HG02943 (cell line): ENCODE results near the gene MBD6.

Experiments used
- ATAC-seq: cut with Tn5 transposase; IDR thresholded peaks from one replicate; pipeline ENCODE4 v1.9.1; 2021; ENCODE audit warnings: mild to moderate bottlenecking, low read depth, moderate library complexity; ENCODE audit not compliant: unreplicated experiment

MBD6 gene, protein sequence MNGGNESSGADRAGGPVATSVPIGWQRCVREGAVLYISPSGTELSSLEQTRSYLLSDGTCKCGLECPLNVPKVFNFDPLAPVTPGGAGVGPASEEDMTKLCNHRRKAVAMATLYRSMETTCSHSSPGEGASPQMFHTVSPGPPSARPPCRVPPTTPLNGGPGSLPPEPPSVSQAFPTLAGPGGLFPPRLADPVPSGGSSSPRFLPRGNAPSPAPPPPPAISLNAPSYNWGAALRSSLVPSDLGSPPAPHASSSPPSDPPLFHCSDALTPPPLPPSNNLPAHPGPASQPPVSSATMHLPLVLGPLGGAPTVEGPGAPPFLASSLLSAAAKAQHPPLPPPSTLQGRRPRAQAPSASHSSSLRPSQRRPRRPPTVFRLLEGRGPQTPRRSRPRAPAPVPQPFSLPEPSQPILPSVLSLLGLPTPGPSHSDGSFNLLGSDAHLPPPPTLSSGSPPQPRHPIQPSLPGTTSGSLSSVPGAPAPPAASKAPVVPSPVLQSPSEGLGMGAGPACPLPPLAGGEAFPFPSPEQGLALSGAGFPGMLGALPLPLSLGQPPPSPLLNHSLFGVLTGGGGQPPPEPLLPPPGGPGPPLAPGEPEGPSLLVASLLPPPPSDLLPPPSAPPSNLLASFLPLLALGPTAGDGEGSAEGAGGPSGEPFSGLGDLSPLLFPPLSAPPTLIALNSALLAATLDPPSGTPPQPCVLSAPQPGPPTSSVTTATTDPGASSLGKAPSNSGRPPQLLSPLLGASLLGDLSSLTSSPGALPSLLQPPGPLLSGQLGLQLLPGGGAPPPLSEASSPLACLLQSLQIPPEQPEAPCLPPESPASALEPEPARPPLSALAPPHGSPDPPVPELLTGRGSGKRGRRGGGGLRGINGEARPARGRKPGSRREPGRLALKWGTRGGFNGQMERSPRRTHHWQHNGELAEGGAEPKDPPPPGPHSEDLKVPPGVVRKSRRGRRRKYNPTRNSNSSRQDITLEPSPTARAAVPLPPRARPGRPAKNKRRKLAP

DNA sequence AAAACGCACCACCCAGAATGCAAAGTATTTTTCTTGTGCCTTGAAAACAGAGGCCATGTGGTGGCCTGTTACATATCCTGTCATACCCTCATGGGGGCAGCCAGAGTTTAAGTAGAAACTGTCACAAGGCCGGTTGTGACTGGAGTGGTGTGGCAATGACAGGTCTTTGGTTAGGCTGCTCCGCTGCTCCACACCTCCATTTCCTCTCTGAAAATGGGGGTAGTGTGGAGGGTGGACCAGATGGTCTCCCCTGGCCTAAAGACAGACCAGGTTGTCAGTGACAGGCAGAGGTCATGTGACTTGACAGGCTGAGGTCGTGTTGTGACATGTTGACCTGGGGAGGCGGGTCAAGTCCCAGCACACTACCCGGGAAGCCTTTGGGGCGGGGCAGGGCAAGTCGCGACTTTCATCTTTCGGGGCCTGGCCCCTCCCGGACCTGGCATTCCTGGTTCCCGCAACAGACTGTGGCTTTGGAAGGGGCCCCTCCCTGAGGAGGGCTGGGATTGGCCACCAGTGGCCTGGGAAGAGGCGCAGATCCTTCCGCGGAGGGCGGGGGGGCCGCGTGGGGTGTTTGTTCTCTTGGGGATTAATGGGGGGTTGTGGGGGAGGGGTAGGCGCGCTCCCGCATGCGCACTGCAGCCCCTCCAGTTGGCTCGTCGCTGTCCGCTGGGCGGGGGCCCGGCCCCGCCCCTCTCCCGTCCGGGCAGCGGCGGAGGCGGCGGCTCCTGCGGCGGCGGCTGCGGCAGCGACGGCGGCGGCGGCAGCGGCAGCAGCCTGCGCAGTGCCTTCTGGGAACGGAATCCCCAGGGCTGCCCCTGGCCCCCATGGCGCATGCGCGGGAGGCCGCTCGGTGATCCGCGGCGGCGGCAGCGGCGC is at the start of gene MBD6:
Gene MBD6 (plus strand): TSS at position 814 of the 876 bp plus-strand sequence. CDS start 1,480 bp downstream, outside the sequence.
- peak; percentile 35 for ATAC-seq

DNA sequence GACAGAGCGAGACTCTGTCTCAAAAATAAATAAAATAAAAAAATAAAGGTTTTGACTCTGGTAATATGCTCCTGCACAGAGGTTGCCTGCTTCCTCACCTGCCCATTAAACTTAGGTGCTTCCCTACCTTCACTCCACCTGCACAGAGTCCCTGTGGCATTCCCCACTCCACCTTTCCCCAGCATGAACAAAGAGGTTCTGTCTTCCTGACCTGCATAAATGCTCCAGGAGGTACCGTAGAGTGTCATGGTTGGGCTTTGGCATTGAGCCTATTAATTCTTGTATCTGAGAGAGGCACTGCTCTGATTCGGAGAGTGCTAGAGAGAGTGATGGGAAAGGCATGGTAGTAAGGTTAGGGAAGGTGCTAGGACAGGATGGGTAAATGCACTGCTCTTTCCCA is 49.2 kb upstream of the MBD6 start:
- ATAC-seq = no peak

DNA sequence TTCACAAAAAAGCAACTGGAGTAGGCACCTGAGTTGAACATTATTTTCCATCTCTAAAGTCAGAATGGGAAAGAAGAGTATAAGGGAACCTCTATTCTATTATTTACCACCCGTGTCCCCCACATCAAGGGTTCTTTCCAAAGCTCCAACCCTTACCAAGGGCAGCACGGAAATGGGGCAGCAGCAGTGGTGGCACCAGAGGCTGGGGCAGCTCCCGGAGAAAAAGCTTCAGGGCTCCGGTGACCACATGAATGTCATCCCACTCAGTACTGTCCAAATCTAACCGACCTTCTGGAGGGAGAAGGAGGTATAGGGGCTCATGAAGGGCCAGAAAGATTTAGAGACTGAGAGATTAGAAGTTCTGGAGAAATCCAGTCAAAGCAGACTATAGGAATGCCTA is 48.7 kb upstream of the MBD6 start:
- no peak for ATAC-seq

DNA sequence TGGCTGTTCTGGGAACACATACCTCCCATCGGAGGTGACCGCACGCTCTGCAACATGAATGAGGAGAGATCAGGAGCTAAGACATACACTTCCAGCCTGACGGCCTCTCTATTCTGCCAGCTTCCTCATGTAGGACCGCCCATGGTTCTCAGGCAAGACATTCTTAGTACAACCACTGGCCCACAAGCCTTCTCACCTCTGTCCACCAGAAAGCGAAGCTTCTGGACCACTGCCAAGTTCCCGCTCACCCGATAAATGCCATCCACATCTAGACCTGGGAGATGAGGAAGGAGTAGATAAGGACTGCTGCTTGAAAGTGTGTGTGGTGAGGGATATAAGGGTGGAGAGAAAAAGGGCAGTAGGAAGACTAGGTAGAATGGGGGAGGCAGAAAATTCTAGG is 48.2 kb upstream of the MBD6 start:
- ATAC-seq = no peak

DNA sequence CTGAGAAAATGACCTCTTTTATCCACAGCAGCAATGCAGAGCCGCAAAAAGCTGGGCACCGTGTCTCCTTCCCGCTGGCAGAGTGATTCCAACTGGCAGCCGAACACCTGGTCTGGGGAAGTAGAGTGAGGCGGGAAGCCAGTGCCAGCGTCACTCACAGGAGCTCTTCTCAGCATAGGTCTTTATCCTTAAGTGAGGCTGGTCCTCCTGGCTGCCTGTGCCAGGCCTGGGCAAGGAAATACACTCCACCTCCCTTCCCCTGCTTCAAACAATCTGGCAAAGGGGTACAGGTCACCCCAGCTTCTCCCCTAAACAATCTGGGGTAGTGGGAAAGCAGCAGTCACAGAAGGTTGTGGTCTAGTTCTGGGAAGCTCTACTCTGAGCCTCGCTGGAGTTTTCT is 47.8 kb upstream of the MBD6 start:
- no peak for ATAC-seq

DNA sequence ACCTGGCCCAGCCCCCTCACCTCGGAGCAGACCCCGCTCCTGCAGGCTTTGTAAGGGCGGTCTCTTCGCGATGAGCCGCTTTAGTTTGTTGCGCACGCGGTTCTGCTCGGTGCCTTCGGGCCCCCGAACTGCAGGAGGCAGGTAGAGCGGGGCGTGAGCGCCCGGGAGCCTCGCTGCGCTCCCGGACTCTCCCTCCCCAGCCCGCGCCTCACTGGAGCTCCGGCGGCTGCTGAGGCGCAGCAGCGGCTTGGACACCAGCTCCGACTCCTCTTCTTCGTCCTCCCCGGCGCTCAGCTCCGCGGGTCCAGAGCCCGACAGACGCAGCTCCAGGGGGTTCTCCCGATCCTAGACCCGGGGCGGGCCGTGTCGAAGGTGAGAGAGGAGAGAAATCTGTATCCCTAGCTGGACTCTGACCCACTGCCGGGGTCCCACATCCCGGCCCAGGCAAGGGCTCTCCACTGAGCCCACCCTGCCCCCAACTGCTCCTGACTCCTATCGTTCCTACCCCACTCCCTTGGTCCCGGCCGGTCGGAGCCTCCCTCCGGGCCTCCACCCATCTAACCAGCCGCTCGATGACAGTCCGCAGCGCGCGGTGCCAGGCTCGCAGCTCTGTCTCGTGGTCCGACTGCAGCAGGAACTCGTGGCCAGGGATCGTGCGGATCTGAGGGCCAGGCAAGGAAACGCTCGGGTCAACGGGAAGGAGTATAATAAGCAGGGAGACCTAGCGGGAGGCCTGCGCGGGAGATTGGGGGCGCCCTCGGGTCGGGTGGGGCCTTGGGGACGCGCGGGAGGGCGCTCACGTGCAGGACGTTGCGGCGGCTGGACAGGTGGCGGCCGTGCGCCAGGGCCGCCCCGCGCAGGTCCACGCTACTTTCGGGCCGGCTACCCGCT is 47.1 kb upstream of the MBD6 start:
- ATAC-seq = no peak

DNA sequence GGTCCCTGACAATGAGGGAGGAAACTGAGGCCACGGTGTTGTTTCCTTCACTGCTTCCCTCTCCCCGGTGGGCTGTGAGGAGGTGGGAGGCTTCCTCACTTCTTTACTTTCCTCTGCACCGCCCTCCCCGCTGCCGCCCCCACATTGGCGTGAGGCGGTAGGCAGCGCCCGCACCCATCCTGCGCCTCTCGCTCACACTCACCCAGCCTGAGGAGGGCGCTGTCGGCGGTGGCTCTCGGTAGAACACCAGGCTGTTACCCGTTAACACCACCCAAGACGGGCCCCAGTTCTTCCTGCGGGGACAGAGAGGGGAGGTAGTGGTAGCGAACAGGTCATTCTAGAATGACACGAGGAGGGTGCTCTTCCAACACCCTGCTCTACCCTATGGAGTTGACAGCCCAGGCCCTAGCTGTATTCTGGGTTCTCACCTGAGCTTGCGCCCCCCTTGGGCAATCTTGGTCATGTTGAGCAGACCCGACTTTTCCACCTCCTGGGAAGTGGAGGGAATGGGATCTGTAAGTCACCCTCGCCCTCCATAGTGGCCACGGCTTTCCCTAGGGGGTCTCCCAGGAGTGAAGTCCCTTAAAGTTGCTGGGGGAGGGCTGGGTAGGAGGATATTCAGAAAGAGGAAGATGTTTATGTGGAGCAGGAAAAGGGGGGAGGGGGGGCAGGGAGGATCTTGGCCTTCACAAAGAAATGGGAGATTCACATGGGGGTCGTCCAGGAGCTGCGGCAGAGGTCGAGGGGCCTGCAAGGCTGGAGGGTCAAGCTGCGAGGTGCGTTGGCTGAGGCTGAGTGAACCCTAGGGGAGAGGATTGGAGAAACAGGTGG is 46.2 kb upstream of the MBD6 start:
- no peak for ATAC-seq

DNA sequence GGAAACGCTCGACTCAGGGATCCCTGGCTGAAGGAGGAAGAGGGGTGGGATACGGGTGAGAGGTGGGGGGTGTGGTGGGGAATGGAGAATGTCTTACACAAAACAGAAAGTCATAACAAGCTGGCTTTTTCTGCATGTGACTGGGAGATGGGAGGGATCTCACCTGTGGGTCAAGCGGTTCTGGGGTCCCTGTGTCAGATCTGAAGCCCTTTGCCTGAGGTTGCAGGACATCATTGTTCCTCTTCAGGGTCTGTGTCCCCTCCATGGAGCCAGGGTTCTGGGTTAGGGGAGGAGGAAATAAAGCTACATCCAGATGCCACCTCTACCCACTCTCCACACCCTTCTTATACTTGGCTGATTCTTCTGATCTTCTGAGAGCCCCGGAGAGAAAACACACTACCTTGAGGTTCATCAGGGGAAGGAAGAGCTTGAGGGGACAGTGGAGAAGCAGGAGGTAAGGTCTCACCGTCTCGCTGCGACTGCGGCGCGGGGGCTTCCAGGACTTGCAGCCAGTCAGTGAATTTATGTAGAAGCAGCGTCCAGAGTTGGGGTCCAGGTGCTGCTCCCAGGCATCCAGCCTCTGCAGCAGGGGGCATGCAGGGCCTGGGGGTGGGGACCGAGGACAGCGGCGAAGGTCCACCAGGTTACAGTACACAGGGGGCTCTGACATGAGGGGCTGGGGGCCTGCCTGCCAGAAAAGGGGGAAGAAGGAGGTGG is 45.5 kb upstream of the MBD6 start:
- no peak for ATAC-seq

DNA sequence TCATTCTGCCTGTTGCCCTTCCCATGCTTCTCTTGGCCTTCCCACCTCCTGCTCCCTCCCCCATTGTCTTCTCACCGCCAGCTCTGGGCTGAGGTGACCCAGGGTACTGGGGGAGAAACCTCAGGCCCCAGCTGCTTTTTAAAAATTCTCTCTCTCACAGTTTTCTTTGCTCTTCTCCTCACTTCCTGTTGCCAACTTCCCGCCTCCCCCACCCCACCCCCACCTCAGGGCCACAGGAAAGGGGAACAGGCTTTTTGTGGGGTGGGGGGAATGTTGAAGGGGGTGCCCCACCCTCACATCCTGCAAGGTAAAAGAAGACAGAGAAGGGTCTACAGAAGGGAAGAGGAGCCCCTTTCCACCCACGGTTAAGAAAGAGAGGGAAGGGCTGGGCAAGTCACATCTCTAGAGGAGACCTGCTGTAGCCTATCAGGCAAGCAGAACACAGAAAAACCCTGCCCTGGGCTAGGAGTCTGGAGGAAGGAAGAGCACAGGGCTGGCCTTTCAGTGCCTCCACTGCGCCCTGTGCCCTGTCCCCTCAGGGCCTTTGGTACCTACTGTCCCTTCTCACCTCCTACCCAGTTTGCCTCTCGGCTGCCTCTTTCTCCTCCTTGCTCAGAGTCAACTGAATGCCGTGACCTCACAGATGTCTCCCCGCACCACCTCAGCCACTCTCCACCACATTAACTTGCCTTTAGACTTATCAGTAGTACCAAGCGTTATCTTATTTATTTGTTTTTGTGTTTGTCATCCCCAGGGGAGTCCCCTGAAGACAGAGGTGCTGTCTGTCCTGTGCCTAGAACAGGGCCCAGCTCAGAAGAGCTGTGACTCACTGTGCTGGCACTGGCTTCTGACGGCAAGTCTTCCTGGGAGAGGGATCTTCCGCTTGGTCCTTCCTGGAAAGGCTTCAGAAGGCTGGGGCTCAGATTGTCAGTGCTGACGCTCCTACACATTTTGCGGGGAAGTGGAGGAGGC is 44.6 kb upstream of the MBD6 start:
- no peak for ATAC-seq

DNA sequence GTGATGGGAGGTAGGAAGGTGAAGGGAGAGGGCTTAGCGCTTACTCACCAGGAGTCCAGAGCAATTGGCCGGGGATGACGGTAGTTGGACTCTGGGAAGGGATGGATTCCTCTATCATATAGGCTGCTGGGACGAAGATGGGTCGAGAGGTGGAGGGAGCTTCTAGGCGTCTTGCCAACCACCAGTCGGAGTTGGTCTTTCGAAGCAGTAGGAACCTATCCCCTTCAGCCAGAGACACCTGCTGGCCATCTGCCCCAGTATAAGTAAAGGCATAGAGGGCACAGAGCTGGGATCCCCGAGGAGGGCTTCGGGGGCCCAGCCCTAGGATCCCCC is 43.6 kb upstream of the MBD6 start:
- no peak for ATAC-seq

DNA sequence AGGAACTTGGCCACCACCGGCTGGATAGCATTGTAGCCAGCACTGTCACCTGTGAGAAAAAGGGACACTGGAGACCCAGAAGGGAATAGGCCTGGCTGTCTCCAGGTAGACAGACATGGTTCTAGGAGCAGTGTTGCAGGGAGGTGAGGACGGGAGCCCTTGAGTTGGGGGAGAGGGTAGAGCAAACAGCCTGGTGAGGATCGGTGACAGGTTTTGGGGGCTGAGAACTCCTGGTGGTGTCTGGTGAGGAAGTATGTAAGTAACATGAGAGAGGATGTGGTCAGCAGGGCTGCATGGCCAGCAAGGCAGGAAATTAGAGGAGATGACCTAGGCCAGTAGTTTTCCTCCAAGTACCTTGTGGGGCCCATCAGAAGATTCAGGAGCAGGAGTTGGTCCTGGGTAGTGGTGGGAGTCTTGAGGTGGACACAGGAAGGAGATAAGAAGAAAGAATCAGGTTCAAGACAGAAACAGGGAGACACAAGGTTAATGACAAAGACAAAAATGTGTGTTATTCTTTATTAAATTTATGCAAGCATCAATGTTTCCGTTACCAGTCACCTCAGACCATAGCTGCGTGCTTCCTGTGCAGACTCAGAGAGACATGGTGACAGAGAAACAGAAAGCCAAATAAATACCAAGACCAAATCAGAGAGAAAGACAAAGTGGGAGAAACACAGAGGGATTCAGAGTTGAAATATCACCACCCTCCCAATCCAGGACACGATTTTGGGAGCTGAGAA is 43.1 kb upstream of the MBD6 start, which contains the start of gene ARHGAP9:
Gene ARHGAP9 (minus strand): TSS at position 491 of the 740 bp plus-strand sequence. CDS start 460 bp downstream, at position 31.
- no peak for ATAC-seq

DNA sequence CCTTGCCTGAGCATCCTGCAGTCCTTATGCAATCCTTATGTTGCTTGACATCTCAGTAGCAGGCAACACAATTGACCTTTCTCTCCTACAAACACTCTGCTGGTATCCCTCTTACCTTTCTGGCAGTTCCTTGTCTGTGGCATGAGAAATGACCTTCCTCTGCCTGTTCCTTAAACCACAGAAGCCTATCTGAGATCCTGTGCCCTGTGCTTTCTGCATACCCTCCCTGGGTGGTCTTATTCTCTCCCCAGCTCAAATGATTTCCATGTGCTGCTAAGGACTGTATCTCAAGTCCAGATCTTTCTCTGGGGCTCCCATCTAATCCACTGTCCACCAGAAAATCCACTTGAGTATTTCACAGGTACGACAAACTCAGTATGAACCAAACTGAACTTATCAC is 41.0 kb upstream of the MBD6 start:
- ATAC-seq = no peak

DNA sequence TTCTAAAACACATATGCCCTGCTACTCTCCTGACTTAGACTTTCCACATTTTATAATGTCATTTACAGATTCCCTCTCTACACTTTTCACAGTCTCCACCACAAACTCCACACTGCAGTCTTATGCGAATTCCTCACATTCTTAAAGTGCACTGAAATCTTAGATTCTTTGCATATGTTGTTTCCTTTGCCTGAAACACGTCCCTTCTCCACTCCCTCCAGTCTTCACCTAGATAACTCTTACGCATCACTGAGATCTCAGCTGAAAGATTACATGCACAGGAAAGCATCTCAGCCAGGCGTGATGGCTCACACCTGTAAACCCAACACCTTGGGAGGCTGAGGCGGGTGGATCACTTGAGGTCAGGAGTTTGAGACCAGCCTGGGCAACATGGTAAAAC is 39.2 kb upstream of the MBD6 start:
- no peak for ATAC-seq

DNA sequence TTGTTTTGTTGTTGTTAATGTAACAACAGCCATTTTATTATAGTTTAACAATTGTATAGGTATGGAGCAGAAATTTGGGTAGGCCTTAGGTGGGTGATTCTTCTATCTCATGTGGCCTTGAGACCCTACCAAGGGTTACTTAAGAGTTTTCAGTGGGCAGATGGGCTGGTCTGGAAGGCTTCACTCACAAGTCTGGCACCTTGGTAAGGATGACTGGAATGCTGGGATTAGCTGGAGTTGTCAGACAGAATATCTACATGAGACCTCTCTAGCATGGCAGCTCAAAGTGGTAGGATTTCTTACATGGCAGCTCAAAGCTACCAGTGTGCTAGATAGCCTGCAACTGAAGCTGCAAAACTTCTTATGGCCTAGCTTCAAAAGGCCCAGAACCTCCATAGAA is 36.9 kb upstream of the MBD6 start:
- no peak for ATAC-seq

DNA sequence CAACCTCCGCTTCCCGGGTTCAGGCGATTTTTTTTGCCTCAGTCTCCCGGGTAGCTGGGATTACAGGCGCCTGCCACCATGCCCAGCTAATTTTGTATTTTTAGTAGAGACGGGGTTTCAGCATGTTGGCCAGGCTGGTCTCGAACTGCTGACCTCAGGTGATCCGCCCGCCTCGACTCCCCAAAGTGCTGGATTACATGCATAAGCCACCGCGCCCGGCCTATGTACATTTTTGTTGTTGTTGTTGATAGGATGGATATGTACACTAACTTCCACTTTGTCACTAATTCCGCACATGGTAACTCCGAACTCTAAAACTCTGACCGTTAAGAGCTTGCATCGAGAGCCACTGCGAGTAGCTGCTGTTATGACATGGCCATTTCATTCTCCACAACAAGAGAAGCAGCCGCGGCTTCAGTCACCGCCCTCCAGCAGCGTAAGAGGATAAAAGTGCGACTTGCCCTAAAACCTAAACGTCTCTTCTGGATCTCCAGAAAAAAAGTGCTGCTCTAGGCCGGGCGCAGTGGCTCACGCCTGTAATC is 35.5 kb upstream of the MBD6 start:
- ATAC-seq = no peak
